Neural progenitor cell (in vitro differentiated cells): ENCODE measurements around the gene SNX9. TPM values are rescaled to one million over a fixed set of nuclear protein-coding genes. Genes with fewer than 3 reads are reported as not detected.

Experiments
- DNase-seq: peaks from one replicate; pipeline ENCODE4 v3.0.0-alpha.2; 2016; ENCODE audit warnings: low spot score
- H2AFZ ChIP-seq: fragments of 200-600 bp; sonication (generic); replicated peaks from 2 replicates; pipeline ENCODE4 v1.6.1; 2016; ENCODE audit warnings: antibody characterized with exemption
- H3F3A ChIP-seq: fragments of 200-600 bp; sonication (generic); 2 replicates; pipeline ENCODE4 v1.6.1; 2016; ENCODE audit warnings: antibody characterized with exemption, low read depth
- H3K27ac ChIP-seq: fragments of 200-600 bp; sonication (generic); 2 replicates; pipeline ENCODE4 v1.5.1; 2016; ENCODE audit warnings: mild to moderate bottlenecking
- H3K27me3 ChIP-seq: fragments of 200-600 bp; sonication (generic); 2 replicates; pipeline ENCODE4 v1.6.1; 2016; ENCODE audit warnings: mild to moderate bottlenecking, moderate library complexity
- H3K36me3 ChIP-seq: fragments of 200-600 bp; sonication (generic); 2 replicates; pipeline ENCODE4 v1.5.1; 2016
- H3K4me1 ChIP-seq: fragments of 200-600 bp; sonication (generic); 2 replicates; pipeline ENCODE4 v1.6.1; 2016; ENCODE audit warnings: mixed run types
- H3K4me2 ChIP-seq: fragments of 200-600 bp; sonication (generic); 2 replicates; pipeline ENCODE4 v1.6.1; 2016
- H3K4me3 ChIP-seq: fragments of 200-600 bp; sonication (generic); 2 replicates; pipeline ENCODE4 v1.5.1; 2016
- H3K79me2 ChIP-seq: fragments of 200-600 bp; sonication (generic); 2 replicates; pipeline ENCODE4 v1.6.1; 2016; ENCODE audit warnings: low read depth
- H3K9ac ChIP-seq: fragments of 200-600 bp; sonication (generic); 2 replicates; pipeline ENCODE4 v1.6.1; 2016
- H3K9me3 ChIP-seq: fragments of 200-600 bp; sonication (generic); 2 replicates; pipeline ENCODE4 v1.5.1; 2016; ENCODE audit warnings: low read depth
- H4K20me1 ChIP-seq: fragments of 200-600 bp; sonication (generic); 2 replicates; pipeline ENCODE4 v1.6.1; 2016; ENCODE audit warnings: low read depth
- H3K27ac Mint-ChIP-seq: 3 replicates; pipeline ENCODE4 v1.8.0; 2021; ENCODE audit warnings: mixed read lengths
- H3K27me3 Mint-ChIP-seq: 2 replicates; pipeline ENCODE4 v1.8.0; 2022; ENCODE audit warnings: low read depth, mild to moderate bottlenecking, inconsistent platforms, moderate library complexity, mixed read lengths; ENCODE audit not compliant: insufficient read depth
- H3K36me3 Mint-ChIP-seq: 3 replicates; pipeline ENCODE4 v1.8.0; 2021; ENCODE audit warnings: mixed read lengths
- H3K4me1 Mint-ChIP-seq: 3 replicates; pipeline ENCODE4 v1.8.0; 2021; ENCODE audit warnings: mixed read lengths
- H3K4me3 Mint-ChIP-seq: 3 replicates; pipeline ENCODE4 v1.8.0; 2021; ENCODE audit warnings: mild to moderate bottlenecking, moderate library complexity, mixed read lengths
- H3K9me3 Mint-ChIP-seq: 3 replicates; pipeline ENCODE4 v1.8.0; 2020; ENCODE audit warnings: mixed read lengths
- EZH2 ChIP-seq: fragments of 200-600 bp; sonication (generic); IDR thresholded peaks from 2 replicates; pipeline ENCODE4 v1.6.1; 2017; ENCODE audit warnings: antibody characterized with exemption, mild to moderate bottlenecking, moderate library complexity
- EZH2phosphoT487 ChIP-seq: fragments of 200-600 bp; sonication (generic); IDR thresholded peaks from 2 replicates; pipeline ENCODE4 v1.6.1; 2017; ENCODE audit warnings: antibody characterized with exemption
- total RNA-seq: library from RNA; depleted of rRNA; stranded (reverse); fragments of >200 nt; gene quantifications from 2 replicates; pipeline ENCODE4 v1.2.3, GENCODE V29; 2015; ENCODE audit warnings: low replicate concordance
- TF ChIP-seq, protein P1 (sequence below): fragments of 200-600 bp; sonication (generic); IDR thresholded peaks from 2 replicates; pipeline ENCODE4 v1.5.1; 2017; ENCODE audit warnings: antibody characterized with exemption, mild to moderate bottlenecking

SNX9 gene
- total RNA-seq, 1 donor from 2014 or later = 17.8 TPM

DNA sequence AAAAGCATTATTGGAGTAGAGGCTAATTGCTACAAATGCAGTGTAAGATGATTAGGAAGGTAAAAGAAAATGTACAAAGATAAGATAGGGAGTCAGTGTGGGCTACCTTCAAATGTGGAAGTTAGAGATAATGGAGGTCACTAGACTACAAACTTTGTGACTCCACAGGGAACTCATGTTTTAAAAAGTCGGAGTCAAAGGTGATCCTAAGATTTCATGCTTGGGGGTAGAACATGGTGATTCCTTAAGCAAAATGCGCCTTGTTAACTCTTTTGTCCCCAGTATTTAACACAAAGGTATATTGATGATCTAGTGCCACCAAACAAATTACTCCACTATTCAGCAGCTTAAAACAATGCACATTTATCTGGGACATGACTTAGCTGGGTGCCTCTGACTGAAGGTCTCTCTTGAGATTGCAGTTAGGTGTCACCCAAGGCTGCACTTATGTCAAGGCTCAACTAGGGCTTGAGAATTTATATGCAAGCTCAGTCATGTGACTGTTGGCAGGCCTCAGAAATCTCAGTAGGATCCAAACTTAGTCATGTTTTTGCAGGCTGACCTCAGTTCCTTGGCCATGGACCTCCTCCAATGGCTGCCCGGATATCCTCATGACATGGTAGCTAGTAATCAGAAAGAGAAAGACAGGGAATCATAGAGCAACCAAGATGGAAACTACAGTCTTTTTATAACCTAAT, 11.4 kb upstream of the SNX9 start:
- H3K9me3 Mint-ChIP-seq = peaks cover 9% of the 10 kb centered on the region
- Histone ChIP-seq H3K36me3 (no peaks in the 10 kb centered on the region), H3K9ac (no peak overlapping the region), H3K4me2 (no peak overlapping the region), H2AFZ (no peak overlapping the region), H3K9me3 (no peaks in the 10 kb centered on the region), H3K4me1 (no peaks in the 10 kb centered on the region), H3K27ac (no peak overlapping the region), H3K27me3 (no peaks in the 10 kb centered on the region), H3K79me2 (no peaks in the 10 kb centered on the region), H4K20me1 (no peaks in the 10 kb centered on the region), H3K4me3 (no peak overlapping the region), H3F3A (no peaks in the 10 kb centered on the region)
- DNase-seq = no peak
- H3K27me3 Mint-ChIP-seq = peaks cover 3% of the 10 kb centered on the region
- H3K27ac Mint-ChIP-seq = no peak overlapping the region
- peaks cover 13% of the 10 kb centered on the region for H3K4me1 Mint-ChIP-seq
- no peak for TF ChIP-seq EZH2phosphoT487
- TF ChIP-seq, protein P1, sequence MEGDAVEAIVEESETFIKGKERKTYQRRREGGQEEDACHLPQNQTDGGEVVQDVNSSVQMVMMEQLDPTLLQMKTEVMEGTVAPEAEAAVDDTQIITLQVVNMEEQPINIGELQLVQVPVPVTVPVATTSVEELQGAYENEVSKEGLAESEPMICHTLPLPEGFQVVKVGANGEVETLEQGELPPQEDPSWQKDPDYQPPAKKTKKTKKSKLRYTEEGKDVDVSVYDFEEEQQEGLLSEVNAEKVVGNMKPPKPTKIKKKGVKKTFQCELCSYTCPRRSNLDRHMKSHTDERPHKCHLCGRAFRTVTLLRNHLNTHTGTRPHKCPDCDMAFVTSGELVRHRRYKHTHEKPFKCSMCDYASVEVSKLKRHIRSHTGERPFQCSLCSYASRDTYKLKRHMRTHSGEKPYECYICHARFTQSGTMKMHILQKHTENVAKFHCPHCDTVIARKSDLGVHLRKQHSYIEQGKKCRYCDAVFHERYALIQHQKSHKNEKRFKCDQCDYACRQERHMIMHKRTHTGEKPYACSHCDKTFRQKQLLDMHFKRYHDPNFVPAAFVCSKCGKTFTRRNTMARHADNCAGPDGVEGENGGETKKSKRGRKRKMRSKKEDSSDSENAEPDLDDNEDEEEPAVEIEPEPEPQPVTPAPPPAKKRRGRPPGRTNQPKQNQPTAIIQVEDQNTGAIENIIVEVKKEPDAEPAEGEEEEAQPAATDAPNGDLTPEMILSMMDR = no peak
- TF ChIP-seq EZH2 = no peak
- H3K4me3 Mint-ChIP-seq = no peak overlapping the region
- H3K36me3 Mint-ChIP-seq = no peaks in the 10 kb centered on the region

DNA sequence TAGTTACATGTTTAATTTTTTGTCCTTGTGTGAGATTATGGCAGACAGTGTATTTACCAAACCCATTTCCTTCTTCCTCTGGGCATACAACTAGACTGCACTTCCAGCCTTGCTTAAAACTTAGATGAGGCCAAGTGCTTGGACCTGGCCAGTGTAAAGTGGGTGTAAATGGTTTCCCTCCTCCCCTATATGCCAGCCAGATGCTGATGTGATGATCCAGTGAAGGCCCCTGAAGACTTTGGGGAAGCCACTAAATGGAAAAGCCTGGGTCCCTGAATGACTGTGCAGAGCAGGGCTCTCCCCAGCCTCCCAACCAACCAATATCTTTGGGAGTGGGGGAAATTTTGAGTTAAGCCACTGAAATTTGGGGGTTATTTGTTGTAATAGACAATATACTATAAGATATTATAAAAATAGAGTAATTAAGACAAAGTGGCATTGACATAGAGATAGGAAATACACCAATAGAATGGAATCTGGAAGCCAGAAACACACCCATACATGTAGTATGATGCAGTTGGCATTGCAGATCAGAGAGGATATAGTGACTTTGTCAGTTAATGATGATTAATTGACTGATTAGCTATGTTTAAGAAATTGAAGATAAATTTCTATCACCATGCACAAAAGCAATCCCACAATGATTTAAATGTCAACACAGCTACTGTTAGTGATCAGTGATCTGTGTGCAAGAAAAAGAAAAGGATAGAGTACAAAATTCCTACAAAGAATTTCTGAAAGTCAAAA, 10.4 kb upstream of the SNX9 start:
- Mint-ChIP-seq H3K27me3 (peaks cover 3% of the 10 kb centered on the region), H3K27ac (no peak overlapping the region)
- no peaks in the 10 kb centered on the region for H3K4me1 ChIP-seq

DNA sequence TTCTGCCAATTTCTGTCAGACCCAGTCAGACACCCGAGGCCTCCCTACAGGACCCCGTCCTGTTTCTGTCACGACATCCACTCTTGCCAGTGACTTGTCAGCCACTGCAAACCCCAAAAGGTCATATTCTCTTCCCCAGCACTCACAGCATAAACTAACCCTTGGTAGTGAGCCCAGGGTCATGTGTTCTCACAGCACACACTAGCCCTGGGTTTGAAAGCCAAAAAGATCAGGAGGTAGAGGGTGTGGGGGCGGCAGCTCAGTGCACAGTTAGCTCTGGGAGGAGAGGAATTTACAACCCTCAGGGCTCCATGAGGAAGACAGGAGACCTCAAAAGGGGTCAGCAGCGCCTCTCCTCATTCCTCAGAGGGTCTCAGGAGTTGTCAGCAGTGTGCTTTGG, 9.9 kb upstream of the SNX9 start:
- Histone ChIP-seq H3K4me3 (no peak overlapping the region), H3F3A (no peaks in the 10 kb centered on the region), H3K4me2 (no peak overlapping the region), H3K79me2 (no peaks in the 10 kb centered on the region), H3K4me1 (no peaks in the 10 kb centered on the region), H3K27ac (no peak overlapping the region), H3K9me3 (no peaks in the 10 kb centered on the region), H3K36me3 (no peaks in the 10 kb centered on the region), H3K9ac (no peak overlapping the region), H4K20me1 (no peaks in the 10 kb centered on the region), H3K27me3 (no peaks in the 10 kb centered on the region), H2AFZ (peak overlapping the region; percentile 47)
- TF ChIP-seq EZH2 = no peak
- TF ChIP-seq, protein P1 = no peak
- no peak for TF ChIP-seq EZH2phosphoT487
- Mint-ChIP-seq H3K4me3 (no peak overlapping the region), H3K9me3 (peaks cover 10% of the 10 kb centered on the region), H3K27ac (no peak overlapping the region), H3K27me3 (peaks cover 3% of the 10 kb centered on the region), H3K36me3 (no peaks in the 10 kb centered on the region), H3K4me1 (peaks cover 13% of the 10 kb centered on the region)
- DNase-seq = no peak

More for the DNA sequence above, 10.4 kb upstream of the SNX9 start:
- H3K27ac ChIP-seq = no peak overlapping the region
- H2AFZ ChIP-seq = no peak overlapping the region
- no peak overlapping the region for H3K4me2 ChIP-seq
- H3K4me3 ChIP-seq = no peak overlapping the region
- Mint-ChIP-seq H3K4me3 (no peak overlapping the region), H3K4me1 (peaks cover 13% of the 10 kb centered on the region), H3K36me3 (no peaks in the 10 kb centered on the region), H3K9me3 (peaks cover 9% of the 10 kb centered on the region)
- no peaks in the 10 kb centered on the region for H3K9me3 ChIP-seq
- H3K9ac ChIP-seq = no peak overlapping the region
- no peaks in the 10 kb centered on the region for H3K36me3 ChIP-seq
- no peaks in the 10 kb centered on the region for H3K27me3 ChIP-seq
- no peak for TF ChIP-seq EZH2phosphoT487
- no peak for TF ChIP-seq EZH2
- TF ChIP-seq, protein P1 = no peak
- no peaks in the 10 kb centered on the region for H3F3A ChIP-seq
- DNase-seq = no peak
- no peaks in the 10 kb centered on the region for H3K79me2 ChIP-seq
- H4K20me1 ChIP-seq = no peaks in the 10 kb centered on the region
